GM19193 (cell line): ENCODE measurements around the gene TOX3.

Source experiments
- POLR2A ChIP-seq: IDR thresholded peaks from 4 replicates; pipeline ENCODE4 v1.6.1; 2011; ENCODE audit not compliant: insufficient read depth, insufficient read length; ENCODE audit errors: extremely low read depth

Gene TOX3

DNA sequence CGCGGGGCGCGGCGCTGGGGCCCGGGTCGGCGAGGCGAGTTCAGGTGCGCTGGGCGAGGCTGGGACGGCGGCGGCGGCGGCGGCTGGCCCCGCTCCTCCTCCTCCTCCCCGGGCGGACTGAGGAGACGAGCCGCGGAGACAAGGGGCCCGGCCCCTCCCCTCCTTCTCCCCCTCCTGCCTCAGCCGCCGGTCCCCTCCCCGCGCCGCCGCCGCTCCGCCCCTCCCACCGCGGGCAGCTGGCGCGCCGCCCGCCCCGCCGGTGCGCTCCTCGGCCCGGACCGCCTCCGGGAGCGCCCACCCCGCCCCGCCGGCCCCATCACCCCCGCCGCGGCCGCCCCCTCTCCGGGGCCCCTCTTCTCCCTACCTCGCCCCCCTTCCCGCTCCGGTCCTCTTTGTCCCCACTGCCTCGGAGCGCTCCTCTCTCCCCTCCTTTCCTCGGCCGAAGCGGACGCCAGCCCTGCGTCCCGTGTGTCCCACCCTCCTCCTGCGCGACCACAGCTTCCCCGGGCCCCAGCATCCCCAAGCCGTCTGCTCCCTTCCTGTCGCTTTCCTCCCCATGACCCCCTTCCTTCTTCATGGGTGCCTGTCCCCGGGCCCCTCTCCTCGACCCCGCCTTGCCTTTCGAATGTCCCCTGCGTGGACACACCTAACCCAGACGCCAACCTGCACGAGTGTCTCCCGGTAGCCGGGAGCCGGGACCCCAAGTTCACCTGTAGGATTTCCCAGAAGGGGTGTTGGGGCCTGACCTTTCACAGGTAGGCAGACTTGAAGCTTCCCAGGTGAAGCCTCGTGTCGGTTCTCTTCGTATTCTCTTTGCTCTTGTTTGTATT lies at the start of gene TOX3:
Gene TOX3, minus strand, starts transcription at position 140 of the 830 bp plus-strand sequence. CDS start 420 bp downstream, outside the sequence.
- no peak for TF ChIP-seq POLR2A

DNA sequence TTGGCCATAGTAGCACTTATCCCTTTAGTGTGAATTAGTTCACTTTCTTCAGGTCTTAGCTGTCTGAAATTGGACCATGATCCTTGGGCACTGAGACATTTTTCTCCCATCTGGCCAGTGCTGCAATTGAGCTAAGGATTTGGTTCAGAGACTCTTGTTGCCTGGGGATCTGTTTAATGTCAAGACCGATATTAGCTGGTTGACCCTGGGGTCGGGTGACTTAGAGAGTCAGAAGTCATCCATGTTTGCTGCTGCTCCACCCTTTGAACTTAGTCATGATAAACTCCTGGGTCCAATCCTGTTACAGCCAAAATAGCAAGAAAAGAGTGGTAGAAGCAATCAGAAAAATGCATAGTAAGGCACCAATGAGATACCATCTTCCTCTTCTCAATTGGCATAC lies 45.8 kb upstream of the TOX3 start:
- no peak for TF ChIP-seq POLR2A

DNA sequence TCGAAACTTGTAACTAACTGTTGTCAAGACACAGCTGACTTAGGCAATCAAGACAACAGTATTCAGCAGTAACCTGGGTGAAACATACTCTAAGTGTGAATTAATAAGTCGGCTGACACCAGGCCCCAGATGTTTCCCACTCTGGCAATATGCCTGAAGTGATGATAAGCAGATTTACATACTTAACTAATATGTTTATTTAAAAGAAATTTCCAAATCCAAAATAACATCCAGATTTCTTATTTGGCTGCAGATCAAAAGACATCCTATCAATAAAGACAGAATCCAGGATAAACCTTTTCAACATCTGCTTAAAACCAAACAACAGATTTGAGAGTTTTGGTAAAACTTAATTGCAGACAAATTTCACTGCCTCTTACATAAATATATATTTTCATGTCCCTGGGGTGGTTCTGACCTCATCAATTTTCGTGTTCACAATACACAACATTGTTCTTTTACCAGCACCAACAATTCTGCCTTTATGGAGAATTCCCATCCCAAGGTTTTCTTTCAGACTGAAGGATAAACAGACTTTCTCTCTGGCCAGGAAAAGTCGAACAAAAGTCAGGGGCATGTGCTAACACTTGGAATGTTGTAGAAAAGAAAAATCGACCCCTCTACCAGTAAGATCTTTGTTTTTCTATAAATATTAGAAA lies 45.1 kb upstream of the TOX3 start:
- no peak for TF ChIP-seq POLR2A

DNA sequence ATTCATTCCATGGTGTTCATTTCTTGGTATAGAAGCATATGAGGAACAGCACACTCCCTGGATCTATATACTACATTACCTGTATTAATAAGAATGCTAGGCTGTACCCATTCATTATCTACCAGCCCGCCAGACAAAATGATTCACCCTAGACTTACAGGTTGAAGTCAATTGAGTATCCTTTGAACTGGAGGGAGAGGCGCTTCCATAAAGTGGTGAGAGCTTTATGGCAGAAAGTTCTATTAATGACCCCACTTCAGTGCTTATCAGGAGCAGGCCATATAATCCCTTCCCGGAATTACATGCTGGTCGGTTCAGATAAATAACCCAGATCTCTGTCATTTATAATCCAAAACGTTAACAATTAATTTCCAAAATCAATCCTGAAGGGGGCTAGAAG lies 44.5 kb upstream of the TOX3 start:
- no peak for TF ChIP-seq POLR2A

DNA sequence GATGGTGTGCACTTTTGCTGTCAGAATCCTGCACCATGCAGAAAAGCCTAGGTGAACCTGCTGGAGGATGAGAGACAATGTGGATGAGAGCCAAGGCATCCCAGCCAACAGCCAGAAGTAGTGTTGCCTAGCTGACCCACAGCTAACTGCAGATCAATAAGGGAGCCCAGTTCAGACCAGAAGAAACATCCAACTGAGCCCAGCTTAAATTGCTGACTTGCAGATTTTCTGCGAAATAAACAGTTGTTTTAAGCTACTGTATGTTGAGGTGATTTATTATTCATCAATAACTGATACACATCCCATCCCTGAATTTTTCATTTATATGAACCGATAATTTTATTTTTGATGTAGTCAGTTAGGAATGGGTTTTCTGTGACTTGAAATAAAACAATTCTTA lies 39.2 kb upstream of the TOX3 start:
- no peak for TF ChIP-seq POLR2A

DNA sequence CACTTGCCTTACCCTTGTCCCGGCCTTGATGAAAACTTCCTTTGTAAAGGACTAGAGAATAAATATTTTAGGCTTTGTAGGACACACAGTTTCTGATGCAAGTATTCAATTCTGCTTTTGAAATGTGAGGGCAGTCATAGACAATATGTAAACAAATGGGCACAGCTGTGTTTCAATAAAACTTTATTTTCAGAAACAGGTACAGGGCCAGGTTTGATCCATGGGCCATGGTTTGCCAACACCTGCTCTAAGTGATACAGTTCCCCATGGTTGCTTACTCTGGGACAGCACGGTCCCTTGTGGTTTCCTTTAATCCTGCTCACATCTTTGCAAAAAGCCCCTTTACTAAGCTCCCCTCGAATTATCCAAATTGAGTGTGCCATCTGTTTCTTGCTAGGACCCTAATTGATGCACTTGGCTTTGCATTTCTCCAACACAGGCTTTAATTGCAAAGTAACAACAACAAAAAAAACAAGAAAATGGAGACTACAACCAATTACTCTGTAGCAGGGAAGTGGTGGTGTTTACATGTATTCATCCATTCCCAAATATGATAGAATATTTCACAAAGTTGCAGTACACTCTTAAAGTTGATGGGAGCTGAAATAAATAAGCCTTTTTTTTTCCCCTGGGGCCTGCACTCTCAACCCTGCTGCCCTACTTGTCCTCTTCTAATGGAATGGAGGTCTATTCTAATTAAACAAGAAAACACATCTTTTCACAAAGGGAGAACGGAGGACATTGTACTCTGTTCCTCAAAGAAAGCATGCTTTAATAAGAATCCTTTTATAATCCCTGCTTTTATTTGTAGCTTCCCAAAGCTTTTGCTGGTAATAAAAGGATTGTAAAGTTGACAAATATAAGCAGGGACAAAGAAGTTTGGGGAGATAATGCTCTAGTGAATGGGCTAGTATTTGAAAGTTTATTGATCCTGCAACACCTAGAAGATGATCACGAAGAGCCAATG lies 37.7 kb upstream of the TOX3 start:
- no peak for TF ChIP-seq POLR2A

DNA sequence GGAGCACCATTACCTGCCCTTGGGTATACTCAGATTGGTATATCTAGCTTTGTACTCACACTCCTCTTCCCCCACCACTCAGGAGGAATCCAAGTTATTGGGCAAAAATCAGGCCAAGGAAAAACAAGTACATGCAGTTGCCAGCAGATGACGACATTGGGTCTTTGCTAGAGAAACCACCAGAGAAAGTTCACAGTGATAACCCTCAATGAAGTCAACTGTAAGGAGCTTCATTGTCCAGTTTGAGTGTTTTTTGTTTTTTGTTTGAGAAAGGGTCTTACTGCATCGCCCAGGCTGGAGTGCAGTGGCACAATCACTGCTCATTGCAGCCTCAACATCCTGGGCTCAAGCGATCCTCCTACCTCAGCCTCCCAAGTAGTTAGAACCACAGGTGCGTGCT lies 34.6 kb upstream of the TOX3 start:
- no peak for TF ChIP-seq POLR2A

DNA sequence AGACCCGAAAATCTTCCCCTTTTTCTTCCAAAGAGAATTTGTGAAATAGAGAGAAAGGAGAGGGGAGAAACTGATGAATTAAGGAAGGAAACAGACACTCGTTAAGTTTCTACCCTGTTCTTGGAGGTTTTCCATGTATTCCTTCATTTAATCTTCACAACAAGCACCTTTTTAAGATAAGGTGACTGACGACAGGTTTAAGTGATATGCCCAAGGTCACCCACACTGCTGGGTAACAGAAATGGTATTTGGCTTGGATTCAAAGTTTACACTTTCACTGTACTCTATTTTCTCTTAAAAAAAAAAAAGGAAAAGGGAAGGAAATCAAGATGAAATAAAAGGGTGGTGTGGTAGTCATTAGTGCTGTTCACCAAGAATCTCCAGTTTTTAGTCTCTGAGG lies 33.5 kb upstream of the TOX3 start:
- TF ChIP-seq POLR2A = no peak

DNA sequence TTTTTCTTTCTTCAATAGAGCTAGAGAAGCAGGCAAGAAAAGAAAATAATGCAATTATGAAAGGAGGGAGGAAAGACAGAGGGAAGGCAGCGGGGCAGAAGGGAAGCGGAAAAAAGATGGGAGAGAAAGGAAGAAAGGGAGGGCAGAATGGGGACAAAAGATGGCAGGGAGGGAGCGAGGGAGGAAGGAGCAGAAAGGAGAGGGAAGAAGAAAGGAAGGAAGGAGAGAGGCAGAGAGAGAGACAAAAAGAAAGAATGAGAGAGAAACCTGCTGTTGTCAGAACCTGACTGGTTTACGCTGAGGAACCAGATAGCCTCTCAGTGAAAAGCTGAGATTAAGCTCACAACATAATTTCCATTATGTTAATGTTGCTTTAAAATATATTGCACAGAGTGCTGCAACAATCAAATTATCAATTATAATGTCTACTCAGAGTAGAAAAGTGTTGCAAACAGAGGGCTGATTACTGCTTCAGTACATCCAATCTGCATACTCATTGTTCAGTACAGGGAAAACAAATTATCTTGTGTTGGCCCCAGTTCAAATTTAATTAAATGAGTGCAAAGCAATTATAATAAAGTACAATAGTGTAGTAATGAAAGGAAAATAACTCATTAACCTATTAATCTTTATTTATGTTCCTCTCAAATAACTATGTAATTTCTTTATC lies 32.0 kb upstream of the TOX3 start:
- no peak for TF ChIP-seq POLR2A

DNA sequence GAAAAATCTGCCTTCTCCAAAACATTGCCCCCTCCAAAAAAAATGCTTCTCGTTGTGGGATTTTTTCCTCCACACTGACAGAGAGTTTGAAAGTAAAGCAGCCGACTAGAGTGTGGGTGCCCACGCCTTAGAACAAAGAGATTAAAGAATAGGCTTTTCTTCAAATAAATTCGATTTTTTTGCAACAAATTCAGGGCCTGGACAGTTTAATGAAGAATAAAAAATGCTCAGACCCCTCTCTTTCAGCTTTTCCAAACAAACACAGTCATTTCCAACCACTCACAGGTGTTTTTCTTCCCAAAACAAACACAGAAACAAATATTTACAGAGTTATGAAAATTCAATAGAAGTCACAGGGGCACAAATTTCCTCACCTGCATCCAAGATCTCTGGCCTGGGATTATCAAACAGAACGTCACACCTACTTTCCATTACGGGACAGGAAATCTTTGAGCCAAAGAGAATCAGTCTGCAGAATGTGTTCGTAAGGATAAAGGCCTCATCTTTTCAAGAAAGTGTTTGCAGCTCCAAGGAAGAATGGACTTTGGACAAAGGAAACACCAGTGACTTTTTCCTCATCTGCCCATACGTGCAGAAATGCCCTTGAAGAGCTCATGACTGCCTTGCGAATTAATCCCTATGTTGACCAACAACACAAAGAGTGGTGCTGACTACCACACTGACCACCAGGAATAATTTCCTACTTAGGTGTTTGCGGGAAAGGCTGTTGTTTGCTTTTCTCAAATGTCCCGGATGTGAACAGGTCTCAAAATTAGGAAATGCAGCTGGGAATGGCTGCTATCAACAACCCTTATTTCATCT lies 31.3 kb upstream of the TOX3 start:
- TF ChIP-seq POLR2A = no peak

DNA sequence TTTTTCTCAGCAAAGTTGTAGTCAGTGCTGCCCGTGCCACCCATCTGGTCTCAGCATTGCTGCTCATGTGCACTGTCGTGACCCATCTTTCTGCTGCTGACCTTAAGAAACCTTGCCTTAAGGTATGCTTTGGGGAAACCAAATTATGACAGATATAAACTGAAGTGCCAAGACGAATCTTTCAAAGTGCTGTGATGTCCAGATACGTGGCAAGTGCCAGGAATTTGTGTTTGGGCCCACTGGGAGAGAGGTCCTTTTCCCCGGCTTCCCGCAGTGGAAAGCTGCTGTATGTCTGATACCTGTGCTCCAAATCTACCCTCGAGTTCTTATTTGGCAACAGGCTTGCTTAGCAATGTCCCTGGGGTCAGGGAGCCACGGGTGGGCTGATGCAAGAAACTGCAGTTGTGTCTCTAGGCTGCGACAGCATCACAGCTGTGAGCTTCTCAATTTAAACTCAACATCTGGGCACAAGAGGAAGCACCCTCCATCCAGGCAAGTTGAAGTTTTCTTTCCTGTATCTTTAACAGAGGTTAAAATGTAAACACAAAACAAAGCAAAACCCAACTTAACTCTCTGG lies 30.3 kb upstream of the TOX3 start:
- no peak for TF ChIP-seq POLR2A

DNA sequence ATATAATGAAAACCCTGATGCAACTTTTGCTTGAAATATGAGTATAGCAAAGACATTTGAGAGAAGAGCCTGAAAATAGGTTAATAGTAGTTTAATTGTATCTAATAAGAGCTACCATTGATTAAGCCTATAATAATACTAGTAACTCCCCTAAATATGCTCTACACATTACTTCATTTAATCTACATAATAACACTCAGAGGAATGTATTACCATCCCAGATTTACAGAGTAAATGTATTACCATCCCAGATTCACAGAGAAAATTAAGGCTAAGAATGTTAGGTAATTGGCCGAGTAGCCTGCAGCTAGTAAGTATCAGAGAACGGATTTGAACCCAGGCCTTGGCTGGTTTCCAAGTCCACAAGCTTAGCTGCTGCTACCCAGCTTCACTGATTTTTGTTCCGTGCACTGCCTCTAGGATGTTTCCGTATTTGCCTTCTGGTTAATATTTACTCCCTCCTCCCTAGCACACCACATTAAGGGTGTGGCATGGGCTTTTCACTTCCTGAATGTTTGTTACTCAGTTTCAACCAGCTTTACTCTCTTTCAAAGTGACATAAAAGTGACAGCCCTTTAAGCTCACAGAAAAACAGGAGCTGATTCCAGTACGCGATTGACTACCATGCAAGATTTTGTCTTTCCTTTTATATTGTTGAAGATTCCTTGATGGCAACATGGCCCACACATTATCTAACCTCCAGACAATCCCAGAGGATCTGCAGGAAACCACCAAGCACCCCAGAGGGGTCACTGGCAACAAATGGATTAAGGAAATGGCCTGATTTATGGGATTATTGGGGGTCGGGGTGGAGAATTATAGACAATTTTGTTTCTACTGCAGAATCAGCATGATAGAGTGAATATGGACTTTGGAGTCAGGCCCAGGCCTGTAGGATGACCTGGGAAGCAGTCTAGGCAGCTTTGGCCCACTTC lies 26.7 kb upstream of the TOX3 start:
- no peak for TF ChIP-seq POLR2A
